Mucosa of descending colon (tissue), 3 donors: Measurements from ENCODE around the gene RNPS1. TPM values are rescaled to one million over a fixed set of nuclear protein-coding genes. Genes with fewer than 3 reads are reported as not detected.

Source experiments
- ATAC-seq: fragments of 200-7000 bp; cut with Tn5 transposase; one replicate; pipeline ENCODE4 v1.9.1; 2020; ENCODE audit warnings: mild to moderate bottlenecking, moderate library complexity
- DNase-seq, 3 donors: peaks; one replicate each; pipeline ENCODE4 v3.0.0-alpha.2; 2020
- H3K36me3 ChIP-seq: fragments of 200-600 bp; one replicate; pipeline ENCODE4 v1.8.0; 2021; ENCODE audit warnings: low read depth, mild to moderate bottlenecking
- H3K4me1 ChIP-seq: fragments of 200-600 bp; one replicate; pipeline ENCODE4 v1.8.0; 2021; ENCODE audit warnings: low read depth, mild to moderate bottlenecking
- H3K4me3 ChIP-seq: fragments of 200-600 bp; one replicate; pipeline ENCODE4 v1.8.0; 2021; ENCODE audit warnings: mild to moderate bottlenecking
- H3K9me3 ChIP-seq: fragments of 200-600 bp; one replicate; pipeline ENCODE4 v1.8.0; 2021; ENCODE audit warnings: mild to moderate bottlenecking
- intact Hi-C, 2 donors: fragments of 100-400 bp; cut with DNase I in 1 of 2; cut with micrococcal nuclease in 1 of 2; formaldehyde crosslinking; loops; one replicate each; pipeline versions ENCODE4 v1.11.0 to v1.11.1; 2022; cut with DNase I, micrococcal nuclease
- total RNA-seq, 3 donors: library from RNA; stranded (reverse); fragmentation: NEBNext Ultra II Directional in 2 of 3; extraction: Animal tissue kit (Norgen Biotek cat#: 25700) in 2 of 3; gene quantifications; one replicate each; pipeline versions ENCODE4 v1.2.1 to v1.2.4, GENCODE V29; 2021 to 2023
- TF ChIP-seq, protein P1 (sequence below): fragments of 200-600 bp; IDR thresholded peaks from one replicate; pipeline ENCODE4 v1.8.0; 2022; ENCODE audit warnings: antibody characterized with exemption, mild to moderate bottlenecking
- donor health status: DM: no; HTN: no; CAD: no; lungs with moderate emphysema.
- donor health status: DM: no; HTN: no; CAD: no.
- donor health status: DM: no; HTN: yes; CAD: no.

RNPS1 gene
- total RNA-seq, 3 donors from 2014 or later = 125 to 144 (median 125) TPM

DNA sequence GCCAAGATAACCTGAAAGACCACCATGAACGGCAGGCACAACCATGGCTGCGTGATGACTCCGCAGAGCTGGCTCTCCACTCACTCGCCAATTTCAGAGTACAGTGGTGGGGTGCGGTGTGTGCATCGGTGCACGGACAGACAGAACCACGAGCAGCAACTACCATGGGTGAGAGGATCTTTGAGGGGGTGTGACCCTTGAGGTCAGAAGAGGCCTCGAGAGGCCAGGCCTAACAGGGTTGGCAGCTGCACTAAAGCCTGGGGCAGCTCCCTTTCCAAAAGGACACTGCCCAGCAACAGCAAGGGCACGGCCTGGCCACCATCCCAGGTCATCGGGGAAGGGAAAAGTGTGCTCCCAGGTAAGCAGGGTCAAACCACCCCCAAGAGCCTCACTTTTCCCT is 14.6 kb downstream of the RNPS1 start:
- Histone ChIP-seq H3K4me3 (no peak overlapping the region), H3K9me3 (no peaks in the 10 kb centered on the region), H3K4me1 (peaks cover 14% of the 10 kb centered on the region), H3K36me3 (peaks cover 12% of the 10 kb centered on the region)
- TF ChIP-seq, protein P1, sequence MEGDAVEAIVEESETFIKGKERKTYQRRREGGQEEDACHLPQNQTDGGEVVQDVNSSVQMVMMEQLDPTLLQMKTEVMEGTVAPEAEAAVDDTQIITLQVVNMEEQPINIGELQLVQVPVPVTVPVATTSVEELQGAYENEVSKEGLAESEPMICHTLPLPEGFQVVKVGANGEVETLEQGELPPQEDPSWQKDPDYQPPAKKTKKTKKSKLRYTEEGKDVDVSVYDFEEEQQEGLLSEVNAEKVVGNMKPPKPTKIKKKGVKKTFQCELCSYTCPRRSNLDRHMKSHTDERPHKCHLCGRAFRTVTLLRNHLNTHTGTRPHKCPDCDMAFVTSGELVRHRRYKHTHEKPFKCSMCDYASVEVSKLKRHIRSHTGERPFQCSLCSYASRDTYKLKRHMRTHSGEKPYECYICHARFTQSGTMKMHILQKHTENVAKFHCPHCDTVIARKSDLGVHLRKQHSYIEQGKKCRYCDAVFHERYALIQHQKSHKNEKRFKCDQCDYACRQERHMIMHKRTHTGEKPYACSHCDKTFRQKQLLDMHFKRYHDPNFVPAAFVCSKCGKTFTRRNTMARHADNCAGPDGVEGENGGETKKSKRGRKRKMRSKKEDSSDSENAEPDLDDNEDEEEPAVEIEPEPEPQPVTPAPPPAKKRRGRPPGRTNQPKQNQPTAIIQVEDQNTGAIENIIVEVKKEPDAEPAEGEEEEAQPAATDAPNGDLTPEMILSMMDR = no peak
- peak in 1 of 3 donors; percentile 44 for DNase-seq
- ATAC-seq = no peak
- intact Hi-C loops = no loop called here

DNA sequence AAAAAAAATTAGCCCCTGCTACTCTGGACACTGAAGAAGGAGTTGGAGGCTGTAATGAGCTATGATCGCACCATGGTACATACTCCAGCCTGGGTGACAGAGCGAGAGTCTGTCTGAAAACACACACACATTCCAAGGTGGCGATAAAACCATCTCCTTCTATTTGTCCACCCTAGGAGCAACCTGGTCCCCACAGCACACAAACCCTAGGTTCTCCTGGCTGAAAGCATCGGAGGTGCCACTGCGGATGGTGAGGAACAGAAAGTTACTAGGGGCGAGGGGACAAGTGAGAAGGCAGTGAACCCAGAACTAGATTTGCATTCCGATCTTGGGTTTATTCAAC is 15.1 kb downstream of the RNPS1 start:
- TF ChIP-seq, protein P1 = no peak
- DNase-seq (no peak), ATAC-seq (no peak)
- Histone ChIP-seq H3K36me3 (peaks cover 7% of the 10 kb centered on the region), H3K4me1 (peaks cover 14% of the 10 kb centered on the region), H3K4me3 (no peak overlapping the region), H3K9me3 (no peaks in the 10 kb centered on the region)
- intact Hi-C loops = no loop called here

DNA sequence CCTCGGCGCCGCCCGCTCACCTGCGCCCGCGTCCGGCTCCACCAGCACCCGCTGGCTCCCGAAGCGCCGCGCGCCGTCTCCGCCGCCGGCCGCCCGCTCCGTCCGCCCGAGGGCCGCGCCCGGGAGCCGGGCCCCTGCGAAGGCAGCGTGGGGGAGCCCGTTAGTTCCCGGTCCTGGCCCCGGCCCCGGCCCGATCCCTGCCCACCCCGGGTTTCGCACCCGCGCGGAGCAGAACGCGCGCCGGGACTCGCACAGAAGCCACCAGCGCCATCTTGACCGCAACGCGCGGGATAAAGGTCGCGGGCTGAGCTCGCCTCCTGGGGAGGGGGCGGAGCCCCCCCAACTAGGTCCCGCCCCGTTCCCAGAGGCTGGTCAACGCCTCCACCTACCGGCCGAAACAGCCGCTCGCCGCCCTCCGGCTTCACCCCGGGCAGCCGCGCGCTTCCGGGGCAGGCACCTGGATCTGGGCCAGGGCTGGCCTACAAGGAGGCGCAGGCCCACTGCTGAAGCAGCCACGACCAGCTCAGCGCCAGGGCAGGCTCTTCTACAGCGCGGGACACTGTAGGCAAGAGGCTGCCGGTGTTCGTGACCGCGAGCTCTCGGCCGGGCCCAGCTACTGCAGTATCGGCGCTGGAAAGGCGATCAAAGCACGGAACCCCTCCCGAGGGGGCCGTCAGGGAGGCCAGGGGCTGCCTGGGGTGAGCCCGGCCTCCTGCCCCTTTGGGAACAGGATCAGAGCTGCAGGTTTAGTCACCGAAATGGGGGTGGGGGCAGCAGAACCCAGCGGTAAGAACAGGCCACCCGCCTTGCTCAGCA is 16.4 kb downstream of the RNPS1 start, which contains the start of gene ECI1:
ECI1 (minus strand) TSS at position 292 of the 816 bp plus-strand sequence; CDS start at position 271, 21 bp downstream.
- intact Hi-C loops = no loop called here
- Histone ChIP-seq H3K9me3 (no peaks in the 10 kb centered on the region), H3K36me3 (no peaks in the 10 kb centered on the region), H3K4me1 (peaks cover 14% of the 10 kb centered on the region), H3K4me3 (peak within 1 kb of the TSS; percentile 70)
- TF ChIP-seq, protein P1 = peak; percentile 77
- DNase-seq (peak; percentile 97 to 99 (median 98)), ATAC-seq (peak; percentile 98)

DNA sequence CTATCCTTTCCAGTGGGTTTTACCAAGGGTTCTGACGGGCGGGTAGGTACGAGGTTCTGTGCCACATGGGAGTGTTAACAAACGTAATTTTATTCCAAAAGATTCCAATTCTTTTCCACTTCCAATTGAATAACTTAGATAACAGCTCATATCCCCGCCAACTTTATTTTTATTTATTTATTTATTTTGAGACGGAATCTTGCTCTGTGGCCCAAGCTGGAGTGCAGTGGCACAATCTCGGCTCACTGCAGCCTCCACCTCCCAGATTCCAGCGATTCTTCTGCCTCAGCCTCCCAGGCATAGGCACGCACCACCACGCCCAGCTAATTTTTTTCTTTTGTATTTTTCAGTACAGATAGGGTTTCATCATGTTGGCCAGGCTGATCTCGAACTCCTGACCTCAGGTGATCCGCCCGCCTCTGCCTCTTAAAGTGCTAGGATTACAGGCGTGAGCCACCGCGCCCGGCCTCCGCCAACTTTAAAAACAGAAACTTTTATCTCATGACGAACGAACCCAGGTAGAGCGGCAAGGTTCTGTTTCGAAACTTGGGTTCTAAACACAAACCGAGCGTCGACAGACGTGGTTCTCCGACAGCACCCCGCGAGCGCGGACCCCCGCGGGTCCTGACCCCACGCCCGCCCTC is 17.2 kb downstream of the RNPS1 start:
- DNase-seq (peak; percentile 64 to 76 (median 71)), ATAC-seq (peak; percentile 26)

DNA sequence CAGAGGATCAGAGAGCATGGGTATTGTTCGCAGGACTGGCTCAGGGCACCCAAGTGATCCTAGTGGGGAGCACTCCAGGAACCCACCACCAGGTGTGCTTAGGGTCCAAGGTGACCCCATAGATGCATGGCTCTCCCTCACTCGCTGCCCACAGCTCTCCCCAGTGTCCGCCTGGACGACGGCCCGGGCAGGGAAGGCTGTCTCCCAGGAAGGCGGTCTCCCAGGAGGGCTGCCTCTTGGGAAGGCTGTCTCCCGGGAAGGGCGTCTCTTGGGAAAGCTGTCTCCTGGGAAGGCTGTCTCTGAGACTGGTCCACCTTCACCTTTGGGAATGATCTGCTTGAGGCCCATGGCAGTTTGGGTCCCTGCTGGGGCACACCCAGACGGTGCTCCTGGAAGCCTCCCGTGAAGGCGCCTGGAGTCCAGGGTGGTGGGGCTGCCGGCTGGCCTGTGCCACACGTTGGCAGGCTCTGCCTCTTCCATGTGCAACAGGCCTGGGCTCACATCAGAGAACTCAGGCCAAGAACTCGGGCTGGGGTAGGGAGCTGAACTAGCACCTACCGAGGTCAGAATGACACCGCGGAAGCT is 21.5 kb downstream of the RNPS1 start:
- no peak overlapping the region for H3K4me3 ChIP-seq
- DNase-seq = no peak
- peaks cover 3% of the 10 kb centered on the region for H3K36me3 ChIP-seq
- TF ChIP-seq, protein P1 = no peak
- ATAC-seq = no peak
- intact Hi-C loops = no loop called here
- H3K4me1 ChIP-seq = peaks cover 2% of the 10 kb centered on the region
- no peaks in the 10 kb centered on the region for H3K9me3 ChIP-seq

More for the DNA sequence above, 17.2 kb downstream of the RNPS1 start:
- intact Hi-C loops = no loop called here
- TF ChIP-seq, protein P1 = no peak
- no peaks in the 10 kb centered on the region for H3K36me3 ChIP-seq
- peak overlapping the region; percentile 70 for H3K4me3 ChIP-seq
- no peaks in the 10 kb centered on the region for H3K9me3 ChIP-seq
- peaks cover 14% of the 10 kb centered on the region for H3K4me1 ChIP-seq
